Psoas muscle (tissue), 8 donors: ENCODE results near the gene KCNJ8. TPM values are rescaled to one million over a fixed set of nuclear protein-coding genes. Genes with fewer than 3 reads are reported as not detected.

Experiments used
- ATAC-seq, 4 donors: fragments of 200-7000 bp; cut with Tn5 transposase; one replicate each; pipeline ENCODE4 v1.9.1; 2020; ENCODE audit warnings: moderate library complexity in 3 of 4, mild to moderate bottlenecking in 2 of 4
- DNase-seq, 2 donors: peaks; one replicate each; pipeline ENCODE4 v3.0.0-alpha.2; 2020
- H3K27ac ChIP-seq: fragments of 200-600 bp; one replicate; pipeline ENCODE4 v1.8.0; 2022
- H3K27me3 ChIP-seq, 3 donors: fragments of 200-600 bp in 1 of 3; one replicate each; pipeline versions ENCODE4 v1.6.1 to v1.8.0; 2013 to 2022; ENCODE audit warnings: low read length in 2 of 3, mild to moderate bottlenecking in 2 of 3, moderate library complexity in 1 of 3; ENCODE audit not compliant: insufficient read depth in 3 of 3
- H3K36me3 ChIP-seq, 2 donors: fragments of 200-600 bp in 1 of 2; one replicate each; pipeline versions ENCODE4 v1.6.1 to v1.8.0; 2013 to 2022; ENCODE audit warnings: low read depth in 1 of 2, mild to moderate bottlenecking in 1 of 2, moderate library complexity in 1 of 2; ENCODE audit not compliant: insufficient read depth in 1 of 2
- H3K4me1 ChIP-seq: fragments of 200-600 bp; one replicate; pipeline ENCODE4 v1.8.0; 2022
- H3K4me3 ChIP-seq: fragments of 200-600 bp; one replicate; pipeline ENCODE4 v1.8.0; 2022; ENCODE audit warnings: mild to moderate bottlenecking
- H3K9me3 ChIP-seq: fragments of 200-600 bp; one replicate; pipeline ENCODE4 v1.8.0; 2022
- CTCF ChIP-seq: fragments of 200-600 bp; IDR thresholded peaks from one replicate; pipeline ENCODE4 v1.8.0; 2022; ENCODE audit warnings: antibody characterized with exemption
- WGBS, 3 donors: extraction: QIAGEN DNeasy Blood & Tissue Kit; methylation state at CpG; one replicate each; pipeline versions ENCODE4 v1.1.6 to v1.1.7; 2013; 5-methylcytosine and 5-hydroxymethylcytosine counted together
- intact Hi-C, 2 donors: fragments of 100-400 bp; cut with DNase I; formaldehyde crosslinking; loops; one replicate each; pipeline versions ENCODE4 v1.11.0 to v1.14.2; 2022
- polyA plus RNA-seq, 3 donors: library from polyadenylated mRNA; stranded (reverse); fragments of 200-250 nt; gene quantifications; one replicate each; pipeline ENCODE4 v1.2.3, GENCODE V29; 2013
- total RNA-seq, 4 donors: library from RNA; stranded (reverse); fragmentation: NEBNext Ultra II Directional in 2 of 4; extraction: Animal tissue kit (Norgen Biotek cat#: 25700) in 2 of 4; gene quantifications; one replicate each; pipeline versions ENCODE4 v1.2.1 to v1.2.4, GENCODE V29; 2021 to 2023
- donor health status: healthy with polysubstance abuse.
- donor health status: DM: no; HTN: no; CAD: no; lungs with moderate emphysema.
- donor health status: Bipolar disorder and iron deficiency.
- donor health status: healthy.
- donor health status: DM: yes; HTN: yes; CAD: no.
- donor health status: DM: no; HTN: no; CAD: no.
- donor health status: DM: no; HTN: no; CAD: no.
- donor health status: DM: yes; HTN: yes; CAD: no.

Gene KCNJ8
- total and polyA plus RNA-seq, 7 donors, result 3.4 to 13.3 (median 7.4) TPM

- TF ChIP-seq CTCF, result no peak
- Histone ChIP-seq H3K4me3 (no peak overlapping the region), H3K9me3 (no peaks in the 10 kb centered on the region), H3K36me3 (no peaks in the 10 kb centered on the region), H3K27ac (no peak overlapping the region), H3K27me3 (no peaks in the 10 kb centered on the region), H3K4me1 (no peaks in the 10 kb centered on the region)
- intact Hi-C loops, result no loop called here
- 73 to 88% (median 79%) methylated on average over 3 of the region's 3 CpGs for WGBS, 3 donors
- DNase-seq (no peak), ATAC-seq (no peak)
Measured at GRCh38 chr12:21731144-21731543, 43.4 kb downstream of the KCNJ8 start.

- H3K27me3 ChIP-seq, result no peaks in the 10 kb centered on the region
- H3K4me1 ChIP-seq, result no peaks in the 10 kb centered on the region
- ATAC-seq (no peak), DNase-seq (no peak)
- no peaks in the 10 kb centered on the region for H3K9me3 ChIP-seq
- 70 to 73% (median 73%) methylated on average over 5 of the region's 5 CpGs for WGBS, 3 donors
- H3K4me3 ChIP-seq, result no peak overlapping the region
- H3K27ac ChIP-seq, result no peak overlapping the region
- no peaks in the 10 kb centered on the region for H3K36me3 ChIP-seq
- TF ChIP-seq CTCF, result no peak
- intact Hi-C loops, result no loop called here
Measured at GRCh38 chr12:21725731-21726130, 48.8 kb downstream of the KCNJ8 start.

- intact Hi-C loops, result no loop called here
Measured at GRCh38 chr12:21718944-21719650, 55.4 kb downstream of the KCNJ8 start.

GRCh38 chr12:21718403-21718802 lies 56.1 kb downstream of the KCNJ8 start:
- intact Hi-C loops, result no loop called here
- Histone ChIP-seq H3K4me1 (no peaks in the 10 kb centered on the region), H3K9me3 (no peaks in the 10 kb centered on the region), H3K27me3 (no peaks in the 10 kb centered on the region), H3K4me3 (no peak overlapping the region), H3K36me3 (no peaks in the 10 kb centered on the region), H3K27ac (no peak overlapping the region)
- DNase-seq (no peak), ATAC-seq (no peak)
- 66 to 68% (median 66%) methylated on average over 1 of the region's 1 CpG for WGBS, 3 donors
- no peak for TF ChIP-seq CTCF

More at GRCh38 chr12:21718944-21719650, 55.4 kb downstream of the KCNJ8 start:
- DNase-seq, result no peak
- Histone ChIP-seq H3K36me3 (no peaks in the 10 kb centered on the region), H3K4me1 (no peaks in the 10 kb centered on the region), H3K9me3 (no peaks in the 10 kb centered on the region), H3K27ac (no peak overlapping the region), H3K4me3 (no peak overlapping the region), H3K27me3 (no peaks in the 10 kb centered on the region)
- no peak for TF ChIP-seq CTCF
- WGBS, 3 donors, result 57 to 64% (median 60%) methylated on average over 3 of the region's 3 CpGs
- ATAC-seq, result no peak

GRCh38 chr12:21717767-21718166 lies 56.7 kb downstream of the KCNJ8 start:
- 26 to 30% (median 28%) methylated on average over 5 of the region's 5 CpGs for WGBS, 3 donors
- Histone ChIP-seq H3K36me3 (no peaks in the 10 kb centered on the region), H3K27me3 (no peaks in the 10 kb centered on the region), H3K9me3 (no peaks in the 10 kb centered on the region), H3K4me1 (no peaks in the 10 kb centered on the region), H3K4me3 (no peak overlapping the region), H3K27ac (no peak overlapping the region)
- no peak for TF ChIP-seq CTCF
- intact Hi-C loops, result no loop called here
- no peak for ATAC-seq
- no peak for DNase-seq
